Liver (tissue), 9 donors: ENCODE measurements around the gene TADA3. TPM values are rescaled to one million over a fixed set of nuclear protein-coding genes. Genes with fewer than 3 reads are reported as not detected.

ENCODE experiments used
- DNase-seq: peaks from one replicate; pipeline ENCODE4 v3.0.0-alpha.2; 2017; ENCODE audit warnings: low spot score
- H3K27ac ChIP-seq, 2 donors: one replicate each; pipeline ENCODE4 v1.7.0; 2013; ENCODE audit warnings: inconsistent platforms in 2 of 2, low read length in 2 of 2, control low read depth in 1 of 2, low read depth in 1 of 2, mild to moderate bottlenecking in 1 of 2
- H3K27me3 ChIP-seq, 4 donors: one replicate each; pipeline versions ENCODE4 v1.6.1 to v1.7.0; 2013; ENCODE audit warnings: low read length in 3 of 4, inconsistent platforms in 1 of 4, mild to moderate bottlenecking in 1 of 4, moderate library complexity in 1 of 4; ENCODE audit not compliant: control insufficient read depth in 4 of 4, insufficient read depth in 4 of 4
- H3K36me3 ChIP-seq, 4 donors: one replicate each; pipeline versions ENCODE4 v1.6.1 to v1.7.0; 2013; ENCODE audit warnings: low read length in 3 of 4, mild to moderate bottlenecking in 3 of 4, low read depth in 1 of 4, moderate library complexity in 1 of 4; ENCODE audit not compliant: control insufficient read depth in 4 of 4, insufficient read depth in 3 of 4
- H3K4me1 ChIP-seq, 4 donors: one replicate each; pipeline versions ENCODE4 v1.6.1 to v1.7.0; 2013; ENCODE audit warnings: low read length in 3 of 4, mild to moderate bottlenecking in 3 of 4, moderate library complexity in 1 of 4; ENCODE audit not compliant: control insufficient read depth in 4 of 4, insufficient read depth in 4 of 4
- H3K4me3 ChIP-seq, 3 donors: one replicate each; pipeline versions ENCODE4 v1.6.1 to v1.7.0; 2013; ENCODE audit warnings: low read length in 3 of 3, control low read depth in 1 of 3, low read depth in 1 of 3, mild to moderate bottlenecking in 1 of 3
- H3K9ac ChIP-seq, 2 donors: one replicate each; pipeline ENCODE4 v1.7.0; 2013; ENCODE audit warnings: low read length in 2 of 2, mild to moderate bottlenecking in 2 of 2, moderate library complexity in 2 of 2, control low read depth in 1 of 2, low read depth in 1 of 2
- H3K9me3 ChIP-seq, 4 donors: one replicate each; pipeline versions ENCODE4 v1.6.1 to v1.7.0; 2013; ENCODE audit warnings: low read length in 3 of 4; ENCODE audit not compliant: control insufficient read depth in 4 of 4
- EGR1 ChIP-seq, 2 donors: IDR thresholded peaks; 2 replicates each; pipeline ENCODE4 v1.6.1; 2016 to 2018; ENCODE audit warnings: antibody characterized with exemption in 2 of 2, low read depth in 2 of 2
- FOXA1 ChIP-seq: IDR thresholded peaks from 2 replicates; pipeline ENCODE4 v1.6.1; 2016; ENCODE audit warnings: antibody characterized with exemption
- FOXA2 ChIP-seq: IDR thresholded peaks from 2 replicates; pipeline ENCODE4 v1.6.1; 2016; ENCODE audit warnings: antibody characterized with exemption
- HNF4A ChIP-seq, 2 donors: conservative IDR thresholded peaks; 2 replicates each; pipeline ENCODE4 v1.6.1; 2016; ENCODE audit warnings: antibody characterized with exemption in 2 of 2, mild to moderate bottlenecking in 2 of 2
- JUND ChIP-seq, 2 donors: IDR thresholded peaks; 2 replicates each; pipeline ENCODE4 v1.6.1; 2016; ENCODE audit warnings: antibody characterized with exemption in 2 of 2
- NR2F2 ChIP-seq: IDR thresholded peaks from 2 replicates; pipeline ENCODE4 v1.6.1; 2016; ENCODE audit warnings: antibody characterized with exemption
- RAD21 ChIP-seq, 2 donors: IDR thresholded peaks; 2 replicates each; pipeline ENCODE4 v1.6.1; 2016; ENCODE audit warnings: antibody characterized with exemption in 2 of 2, mild to moderate bottlenecking in 2 of 2
- RXRA ChIP-seq, 2 donors: IDR thresholded peaks; 2 replicates each; pipeline ENCODE4 v1.6.1; 2017 to 2018; ENCODE audit warnings: antibody characterized with exemption in 2 of 2, mild to moderate bottlenecking in 1 of 2
- SP1 ChIP-seq: IDR thresholded peaks from 2 replicates; pipeline ENCODE4 v1.6.1; 2018; ENCODE audit warnings: antibody characterized with exemption, mild to moderate bottlenecking
- TAF1 ChIP-seq: conservative IDR thresholded peaks from 2 replicates; pipeline ENCODE4 v1.6.1; 2016; ENCODE audit warnings: antibody characterized with exemption, mild to moderate bottlenecking
- YY1 ChIP-seq: IDR thresholded peaks from 2 replicates; pipeline ENCODE4 v1.6.1; 2016; ENCODE audit warnings: antibody characterized with exemption, mild to moderate bottlenecking
- WGBS: extraction: QIAGEN DNeasy Blood & Tissue Kit; methylation state at CpG from one replicate; pipeline ENCODE4 v1.1.7; 2013; 5-methylcytosine and 5-hydroxymethylcytosine counted together
- polyA plus RNA-seq, 2 donors: library from polyadenylated mRNA; stranded (reverse) in 1 of 2; unstranded in 1 of 2; fragments of 200-250 nt in 1 of 2; fragments of >200 nt in 1 of 2; fragmentation: Nextera tagmentation in 1 of 2; extraction: Ambion mirVana in 1 of 2; gene quantifications; one replicate each; pipeline versions ENCODE4 v1.2.1 to v1.2.3, GENCODE V29; 2013 to 2015
- total RNA-seq, 2 donors: library from RNA; depleted of rRNA; stranded (reverse); fragments of >200 nt; gene quantifications; one replicate each; pipeline ENCODE4 v1.2.3, GENCODE V29; 2014
- TF ChIP-seq, protein P1 (sequence below): IDR thresholded peaks from 2 replicates; pipeline ENCODE4 v1.6.1; 2016; ENCODE audit warnings: antibody characterized with exemption
- TF ChIP-seq, protein P2 (sequence below): fragments of 150-350 bp; IDR thresholded peaks from 2 replicates; pipeline ENCODE4 v1.5.1; 2017; ENCODE audit warnings: improper control_type of control experiment, low read depth, low read length; ENCODE audit not compliant: missing input control
- TF ChIP-seq, protein P3 (sequence below): IDR thresholded peaks from 2 replicates; pipeline ENCODE4 v1.6.1; 2016; ENCODE audit warnings: antibody characterized with exemption, mild to moderate bottlenecking
- TF ChIP-seq, protein P4 (sequence below): IDR thresholded peaks from 2 replicates; pipeline ENCODE4 v1.6.1; 2016; ENCODE audit warnings: antibody characterized with exemption
- TF ChIP-seq, protein P5 (sequence below): IDR thresholded peaks from 2 replicates; pipeline ENCODE4 v1.6.1; 2016; ENCODE audit warnings: antibody characterized with exemption
- donor health status: healthy.
- donor health status: healthy.
- donor health status: healthy.
- donor health status: healthy.
- donor health status: healthy.

Gene TADA3
- total and polyA plus RNA-seq, 4 donors: 16.2 to 27.8 (median 21.5) TPM

DNA sequence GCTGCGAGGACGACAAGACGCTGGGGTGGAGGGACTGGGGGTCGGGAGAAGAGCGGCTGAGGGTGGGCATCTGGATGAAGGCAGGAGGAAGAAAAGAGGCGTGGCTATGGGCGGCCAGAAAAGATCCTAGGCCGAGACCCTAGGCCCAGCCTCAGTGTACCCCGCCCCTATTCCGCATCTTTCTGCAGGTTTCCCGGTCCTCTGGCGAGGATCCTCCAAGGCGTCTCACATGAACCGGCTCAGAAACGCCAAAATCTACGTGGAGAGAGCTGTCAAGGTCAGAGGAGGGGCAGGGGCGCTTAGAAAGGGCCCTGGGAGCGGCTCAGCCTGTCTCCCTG is 18.1 kb upstream of the TADA3 start (continued):
- TF ChIP-seq, protein P1, sequence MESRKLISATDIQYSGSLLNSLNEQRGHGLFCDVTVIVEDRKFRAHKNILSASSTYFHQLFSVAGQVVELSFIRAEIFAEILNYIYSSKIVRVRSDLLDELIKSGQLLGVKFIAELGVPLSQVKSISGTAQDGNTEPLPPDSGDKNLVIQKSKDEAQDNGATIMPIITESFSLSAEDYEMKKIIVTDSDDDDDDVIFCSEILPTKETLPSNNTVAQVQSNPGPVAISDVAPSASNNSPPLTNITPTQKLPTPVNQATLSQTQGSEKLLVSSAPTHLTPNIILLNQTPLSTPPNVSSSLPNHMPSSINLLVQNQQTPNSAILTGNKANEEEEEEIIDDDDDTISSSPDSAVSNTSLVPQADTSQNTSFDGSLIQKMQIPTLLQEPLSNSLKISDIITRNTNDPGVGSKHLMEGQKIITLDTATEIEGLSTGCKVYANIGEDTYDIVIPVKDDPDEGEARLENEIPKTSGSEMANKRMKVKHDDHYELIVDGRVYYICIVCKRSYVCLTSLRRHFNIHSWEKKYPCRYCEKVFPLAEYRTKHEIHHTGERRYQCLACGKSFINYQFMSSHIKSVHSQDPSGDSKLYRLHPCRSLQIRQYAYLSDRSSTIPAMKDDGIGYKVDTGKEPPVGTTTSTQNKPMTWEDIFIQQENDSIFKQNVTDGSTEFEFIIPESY: no peak
- TF ChIP-seq YY1 (no peak), HNF4A (conservative IDR thresholded peaks at IDR 0.05) (no peak), SP1 (no peak)

DNA sequence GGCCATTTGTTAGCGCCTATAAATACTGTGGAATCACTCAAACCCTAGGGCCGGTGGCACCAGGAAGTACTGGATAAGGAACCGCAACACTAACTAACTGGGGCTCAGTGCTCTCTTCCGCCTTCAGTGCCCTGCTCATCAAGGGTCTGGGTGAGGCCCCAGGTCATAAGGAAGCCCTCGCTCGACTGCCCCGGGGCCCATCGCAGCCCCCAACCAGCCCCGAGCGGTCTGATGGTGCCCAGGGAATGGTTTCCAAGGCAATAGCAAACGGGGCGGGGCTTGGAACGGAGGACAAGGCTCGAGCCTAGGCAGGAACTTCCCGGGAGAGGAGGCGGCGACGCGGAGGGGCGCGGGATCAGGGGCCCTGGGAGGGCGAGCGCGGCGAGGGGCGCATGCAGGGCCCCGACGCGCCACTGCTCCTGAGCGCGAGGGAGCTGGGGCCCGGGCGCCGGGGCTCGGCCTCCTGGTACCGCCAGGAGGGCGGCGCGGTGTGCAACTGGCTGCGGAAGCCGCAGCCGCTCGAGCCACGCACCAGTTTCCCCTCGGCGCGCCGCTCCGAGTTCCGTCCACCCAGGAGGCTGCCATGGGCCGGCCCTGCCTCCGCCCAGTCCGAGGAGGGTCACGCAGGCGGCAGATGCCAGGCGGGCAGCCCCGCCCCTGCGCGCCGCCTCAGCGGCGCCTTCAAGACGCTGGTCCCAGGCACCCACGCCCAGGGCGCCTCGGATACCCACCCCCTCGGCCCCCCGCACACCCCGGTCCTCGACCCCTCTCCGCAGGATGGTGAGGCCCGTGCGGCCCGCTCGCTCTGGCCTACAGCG is 17.6 kb upstream of the TADA3 start, which contains the start of gene TTLL3:
TTLL3 (plus strand) TSS at position 648 of the 818 bp plus-strand sequence. CDS start 400 bp downstream, outside the sequence.
- peak; percentile 55 for DNase-seq
- 3% methylated on average over 76 of the region's 76 CpGs for WGBS
- H3K36me3 ChIP-seq: peaks cover 8 to 22% (median 19%) of the 10 kb centered on the region in 4 donors

DNA sequence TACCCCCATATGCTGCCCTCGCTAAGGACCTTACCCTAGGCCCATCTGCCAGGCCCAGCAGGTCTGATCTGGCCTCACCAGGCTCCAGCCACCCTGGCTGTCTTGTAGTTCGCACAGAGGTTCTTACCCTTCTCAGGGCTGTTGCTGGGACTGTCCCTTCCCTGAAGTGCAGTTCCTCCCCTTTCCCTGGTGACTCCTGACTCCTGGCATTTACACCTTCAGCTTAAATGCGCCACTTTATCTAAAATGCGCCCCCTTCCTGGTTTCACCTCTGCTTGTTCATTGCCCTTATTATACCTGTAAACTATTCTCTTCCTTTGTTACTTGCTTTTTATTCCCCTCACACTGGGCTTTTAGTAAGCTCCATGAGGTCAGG is 17.0 kb upstream of the TADA3 start:
- no peak overlapping the region for H3K9ac ChIP-seq
- peak overlapping the region in 2 of 3 donors; percentile 72 to 74 for H3K4me3 ChIP-seq
- WGBS: 87% methylated on average over 4 of the region's 4 CpGs
- peaks cover 8 to 28% (median 25%) of the 10 kb centered on the region in 4 donors for H3K36me3 ChIP-seq
- H3K27ac ChIP-seq: peak overlapping the region; percentile 80 to 82
- TF ChIP-seq TAF1 (no peak), RXRA (IDR thresholded peaks at IDR 0.05) (no peak), FOXA1 (no peak), JUND (IDR thresholded peaks at IDR 0.05) (no peak), NR2F2 (no peak)
- TF ChIP-seq, protein P2, sequence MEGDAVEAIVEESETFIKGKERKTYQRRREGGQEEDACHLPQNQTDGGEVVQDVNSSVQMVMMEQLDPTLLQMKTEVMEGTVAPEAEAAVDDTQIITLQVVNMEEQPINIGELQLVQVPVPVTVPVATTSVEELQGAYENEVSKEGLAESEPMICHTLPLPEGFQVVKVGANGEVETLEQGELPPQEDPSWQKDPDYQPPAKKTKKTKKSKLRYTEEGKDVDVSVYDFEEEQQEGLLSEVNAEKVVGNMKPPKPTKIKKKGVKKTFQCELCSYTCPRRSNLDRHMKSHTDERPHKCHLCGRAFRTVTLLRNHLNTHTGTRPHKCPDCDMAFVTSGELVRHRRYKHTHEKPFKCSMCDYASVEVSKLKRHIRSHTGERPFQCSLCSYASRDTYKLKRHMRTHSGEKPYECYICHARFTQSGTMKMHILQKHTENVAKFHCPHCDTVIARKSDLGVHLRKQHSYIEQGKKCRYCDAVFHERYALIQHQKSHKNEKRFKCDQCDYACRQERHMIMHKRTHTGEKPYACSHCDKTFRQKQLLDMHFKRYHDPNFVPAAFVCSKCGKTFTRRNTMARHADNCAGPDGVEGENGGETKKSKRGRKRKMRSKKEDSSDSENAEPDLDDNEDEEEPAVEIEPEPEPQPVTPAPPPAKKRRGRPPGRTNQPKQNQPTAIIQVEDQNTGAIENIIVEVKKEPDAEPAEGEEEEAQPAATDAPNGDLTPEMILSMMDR: no peak
- TF ChIP-seq, protein P3, sequence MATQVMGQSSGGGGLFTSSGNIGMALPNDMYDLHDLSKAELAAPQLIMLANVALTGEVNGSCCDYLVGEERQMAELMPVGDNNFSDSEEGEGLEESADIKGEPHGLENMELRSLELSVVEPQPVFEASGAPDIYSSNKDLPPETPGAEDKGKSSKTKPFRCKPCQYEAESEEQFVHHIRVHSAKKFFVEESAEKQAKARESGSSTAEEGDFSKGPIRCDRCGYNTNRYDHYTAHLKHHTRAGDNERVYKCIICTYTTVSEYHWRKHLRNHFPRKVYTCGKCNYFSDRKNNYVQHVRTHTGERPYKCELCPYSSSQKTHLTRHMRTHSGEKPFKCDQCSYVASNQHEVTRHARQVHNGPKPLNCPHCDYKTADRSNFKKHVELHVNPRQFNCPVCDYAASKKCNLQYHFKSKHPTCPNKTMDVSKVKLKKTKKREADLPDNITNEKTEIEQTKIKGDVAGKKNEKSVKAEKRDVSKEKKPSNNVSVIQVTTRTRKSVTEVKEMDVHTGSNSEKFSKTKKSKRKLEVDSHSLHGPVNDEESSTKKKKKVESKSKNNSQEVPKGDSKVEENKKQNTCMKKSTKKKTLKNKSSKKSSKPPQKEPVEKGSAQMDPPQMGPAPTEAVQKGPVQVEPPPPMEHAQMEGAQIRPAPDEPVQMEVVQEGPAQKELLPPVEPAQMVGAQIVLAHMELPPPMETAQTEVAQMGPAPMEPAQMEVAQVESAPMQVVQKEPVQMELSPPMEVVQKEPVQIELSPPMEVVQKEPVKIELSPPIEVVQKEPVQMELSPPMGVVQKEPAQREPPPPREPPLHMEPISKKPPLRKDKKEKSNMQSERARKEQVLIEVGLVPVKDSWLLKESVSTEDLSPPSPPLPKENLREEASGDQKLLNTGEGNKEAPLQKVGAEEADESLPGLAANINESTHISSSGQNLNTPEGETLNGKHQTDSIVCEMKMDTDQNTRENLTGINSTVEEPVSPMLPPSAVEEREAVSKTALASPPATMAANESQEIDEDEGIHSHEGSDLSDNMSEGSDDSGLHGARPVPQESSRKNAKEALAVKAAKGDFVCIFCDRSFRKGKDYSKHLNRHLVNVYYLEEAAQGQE: no peak
- no peak for DNase-seq
- H3K9me3 ChIP-seq: no peaks in the 10 kb centered on the region
- H3K27me3 ChIP-seq: no peaks in the 10 kb centered on the region
- peaks cover 0 to 13% (median 7%) of the 10 kb centered on the region in 4 donors for H3K4me1 ChIP-seq

More for the DNA sequence above, 17.6 kb upstream of the TADA3 start, which contains the start of gene TTLL3:
- no peak for TF ChIP-seq NR2F2
- no peak for TF ChIP-seq FOXA2
- no peak for TF ChIP-seq RAD21 (IDR thresholded peaks at IDR 0.05)
- no peak for TF ChIP-seq EGR1 (IDR thresholded peaks at IDR 0.05; ENCODE audit: low read depth in 2 of 2)
- TF ChIP-seq, protein P4, sequence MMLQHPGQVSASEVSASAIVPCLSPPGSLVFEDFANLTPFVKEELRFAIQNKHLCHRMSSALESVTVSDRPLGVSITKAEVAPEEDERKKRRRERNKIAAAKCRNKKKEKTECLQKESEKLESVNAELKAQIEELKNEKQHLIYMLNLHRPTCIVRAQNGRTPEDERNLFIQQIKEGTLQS: no peak
- TF ChIP-seq RXRA (IDR thresholded peaks at IDR 0.05): no peak
- TF ChIP-seq, protein P2: no peak
- TF ChIP-seq, protein P5, sequence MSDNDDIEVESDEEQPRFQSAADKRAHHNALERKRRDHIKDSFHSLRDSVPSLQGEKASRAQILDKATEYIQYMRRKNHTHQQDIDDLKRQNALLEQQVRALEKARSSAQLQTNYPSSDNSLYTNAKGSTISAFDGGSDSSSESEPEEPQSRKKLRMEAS: no peak
- Histone ChIP-seq H3K27me3 (no peaks in the 10 kb centered on the region), H3K9me3 (no peaks in the 10 kb centered on the region), H3K4me1 (peaks cover 0 to 13% (median 7%) of the 10 kb centered on the region in 4 donors), H3K9ac (peak within 1 kb of the TSS; percentile 19 to 53), H3K27ac (peak within 1 kb of the TSS; percentile 80 to 82), H3K4me3 (peak within 1 kb of the TSS; percentile 49 to 74 (median 72))
